ENCODE results near the gene CELF5.

GRCh38 chr19:3265432-3265831, 41.0 kb downstream of the CELF5 start:
- no peak for TF ChIP-seq CTCF (IDR thresholded peaks at IDR 0.05)
- TF ChIP-seq POLR2A (IDR thresholded peaks at IDR 0.05), result no peak

Measured in transverse colon (tissue), 3 donors.